Stimulated activated CD4-positive, alpha-beta T cell treated with anti-CD3 and anti-CD28 coated beads, Interleukin-4, amount 100 ng/mL, for 4 hours (primary cell): ENCODE data around the gene DDR2.
"Not testable (repeated sequence)": the region's sequence is repeated elsewhere in the genome, so short reads cannot be mapped to it uniquely, and the experiment has no call there.

Source experiments
- DNase-seq, 2 experiments: peaks; one replicate each; pipeline ENCODE4 v3.0.0-alpha.2; 2020

Gene DDR2

GRCh38 chr1:162788783-162789182 lies 156.5 kb downstream of the DDR2 start:
- not testable (repeated sequence) for DNase-seq

GRCh38 chr1:162790303-162790984 lies 158.2 kb downstream of the DDR2 start, which contains the start of gene HSD17B7:
TSS of gene HSD17B7 (plus strand) at chr1:162790702. CDS start at chr1:162790801, 99 bp downstream.
- DNase-seq = peak; percentile 59 to 78

- not testable (repeated sequence) for DNase-seq
Measured at GRCh38 chr1:162790985-162791357, 158.7 kb downstream of the DDR2 start.

- not testable (repeated sequence) for DNase-seq
Measured at GRCh38 chr1:162794284-162794683, 162.0 kb downstream of the DDR2 start.

GRCh38 chr1:162796617-162797279 lies 164.5 kb downstream of the DDR2 start:
- not testable (repeated sequence) for DNase-seq

- DNase-seq = not testable (repeated sequence)
Measured at GRCh38 chr1:162799995-162800830, 167.9 kb downstream of the DDR2 start.

GRCh38 chr1:162807503-162807902 lies 175.2 kb downstream of the DDR2 start:
- DNase-seq = not testable (repeated sequence)

- DNase-seq = not testable (repeated sequence)
Measured at GRCh38 chr1:162812357-162812756, 180.1 kb downstream of the DDR2 start.

GRCh38 chr1:162818136-162818535 lies 185.9 kb downstream of the DDR2 start:
- DNase-seq = not testable (repeated sequence)

- DNase-seq = not testable (repeated sequence)
Measured at GRCh38 chr1:162818666-162819065, 186.4 kb downstream of the DDR2 start.

GRCh38 chr1:162822391-162823200 lies 190.3 kb downstream of the DDR2 start:
- no peak for DNase-seq

- DNase-seq = no peak
Measured at GRCh38 chr1:162823231-162823630, 191.0 kb downstream of the DDR2 start.

- no peak for DNase-seq
Measured at GRCh38 chr1:162823771-162824525, 191.7 kb downstream of the DDR2 start.

- no peak for DNase-seq
Measured at GRCh38 chr1:162829268-162829667, 197.0 kb downstream of the DDR2 start.

GRCh38 chr1:162832470-162832869 lies 200.2 kb downstream of the DDR2 start:
- no peak for DNase-seq

GRCh38 chr1:162835157-162835899 lies 203.1 kb downstream of the DDR2 start:
- no peak for DNase-seq
